Panc1 (cell line): Measurements from ENCODE around the gene STX12. TPM values are rescaled to one million over a fixed set of nuclear protein-coding genes. Genes with fewer than 3 reads are reported as not detected.

ENCODE experiments used
- ATAC-seq: fragments of 200-7000 bp; cut with Tn5 transposase; 2 replicates; pipeline ENCODE4 v1.9.1; 2020; ENCODE audit warnings: mild to moderate bottlenecking, moderate library complexity
- BruUV-seq: library from RNA; stranded (reverse); fragments of 400-500 nt; replicated peaks from 2 replicates; lab custom pipeline; 2021; lab: Mats Ljungman, UMichigan
- CTCF ChIA-PET: fragments of 300-600 bp; sonication (Branson Sonifier 250); formaldehyde crosslinking; loops from one replicate; lab custom pipeline; 2022; ENCODE audit warnings: antibody characterized with exemption; lab: Charles Lee
- POLR2A ChIA-PET: fragments of 300-600 bp; sonication (Branson Sonifier 250); formaldehyde crosslinking; loops from one replicate; lab custom pipeline; 2022; ENCODE audit warnings: antibody characterized with exemption; lab: Charles Lee
- DNase-seq: peaks from one replicate; pipeline ENCODE4 v3.0.0-alpha.2; 2010; ENCODE audit warnings: low read depth, low spot score
- H3K27ac ChIP-seq: 2 replicates; pipeline ENCODE4 v1.5.1; 2011; ENCODE audit warnings: mild to moderate bottlenecking, low read length, inconsistent platforms
- H3K27me3 ChIP-seq: fragments of 200-500 bp; sonication (Bioruptor generic); 2 replicates; pipeline ENCODE4 v1.6.0; 2014; ENCODE audit warnings: low read length, inconsistent platforms; ENCODE audit not compliant: control insufficient read depth, insufficient read depth
- H3K36me3 ChIP-seq: fragments of 200-500 bp; sonication (Bioruptor generic); 2 replicates; pipeline ENCODE4 v1.5.1; 2014; ENCODE audit warnings: inconsistent platforms, mild to moderate bottlenecking, low read length, moderate library complexity; ENCODE audit not compliant: control insufficient read depth, insufficient read depth
- H3K4me1 ChIP-seq: 2 replicates; pipeline ENCODE4 v1.5.1; 2011; ENCODE audit warnings: inconsistent platforms, mild to moderate bottlenecking, low read length, moderate library complexity; ENCODE audit not compliant: control insufficient read depth, insufficient read depth
- H3K4me3 ChIP-seq, 2 experiments: 2 replicates each; pipeline ENCODE4 v1.5.1; 2011 to 2012; ENCODE audit warnings: low read depth in 2 of 2, low read length in 2 of 2, mild to moderate bottlenecking in 2 of 2, inconsistent platforms in 1 of 2, moderate library complexity in 1 of 2
- H3K9me3 ChIP-seq: fragments of 200-500 bp; sonication (Bioruptor generic); 2 replicates; pipeline ENCODE4 v1.5.1; 2014; ENCODE audit warnings: low read depth, mild to moderate bottlenecking, inconsistent platforms, low read length, moderate library complexity; ENCODE audit not compliant: control insufficient read depth, insufficient read depth
- POLR2AphosphoS5 ChIP-seq: IDR thresholded peaks from 2 replicates; pipeline ENCODE4 v1.6.1; 2012; ENCODE audit warnings: mild to moderate bottlenecking, low read depth, low read length, moderate library complexity
- SIN3A ChIP-seq: IDR thresholded peaks from 2 replicates; pipeline ENCODE4 v1.6.1; 2012; ENCODE audit warnings: low read depth, mild to moderate bottlenecking, low read length, moderate library complexity, borderline replicate concordance; ENCODE audit not compliant: insufficient read depth
- TCF7L2 ChIP-seq: IDR thresholded peaks from 2 replicates; pipeline ENCODE4 v1.6.1; 2011; ENCODE audit warnings: mild to moderate bottlenecking, low read depth, low read length, inconsistent platforms
- in situ Hi-C: cut with HindIII; loops from 2 replicates; pipeline ENCODE4 v1.10.0; 2016; ENCODE audit warnings: low sequenced_read_pairs, low pct_unique_long_range_greater_than_20kb
- intact Hi-C: fragments of 100-400 bp; cut with micrococcal nuclease; formaldehyde crosslinking; loops from one replicate; pipeline ENCODE4 v1.10.0; 2022; ENCODE audit not compliant: unreplicated experiment
- total RNA-seq: library from RNA; stranded (reverse); gene quantifications from one replicate; pipeline ENCODE4 v1.2.1, GENCODE V29; 2021; ENCODE audit not compliant: unreplicated experiment
- TF ChIP-seq, protein P1 (sequence below), 2 experiments: IDR thresholded peaks; 2 replicates each; pipeline ENCODE4 v1.6.1; 2011 to 2012; ENCODE audit warnings: low read depth in 2 of 2, control low read depth in 1 of 2, low read length in 1 of 2, mild to moderate bottlenecking in 1 of 2, moderate library complexity in 1 of 2; ENCODE audit not compliant: insufficient read depth in 1 of 2
- TF ChIP-seq, protein P2 (sequence below): fragments of 450-650 bp; IDR thresholded peaks from 2 replicates; pipeline ENCODE4 v1.5.1; 2017; ENCODE audit warnings: mild to moderate bottlenecking

Gene STX12
- total RNA-seq, 1 experiment from 2014 or later: 25.3 TPM

DNA sequence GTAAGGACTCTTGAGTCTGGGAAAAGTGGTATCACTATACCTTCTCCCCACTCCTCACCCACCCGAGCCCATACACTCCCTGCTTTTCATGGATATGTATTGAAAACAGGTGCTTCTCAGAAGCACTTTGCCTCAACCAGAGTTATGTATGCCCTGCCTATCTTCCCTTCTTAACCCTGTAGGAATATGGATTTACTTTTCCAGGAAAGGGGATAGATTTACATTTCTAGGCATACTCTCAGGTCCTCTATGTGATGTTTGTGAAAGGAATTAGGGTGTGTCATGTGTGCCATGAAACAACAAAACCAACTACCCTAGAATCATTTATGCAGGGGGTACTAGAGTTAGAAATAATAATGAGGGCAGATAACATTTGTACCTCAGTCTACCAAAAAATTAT is 11.0 kb upstream of the STX12 start:
- Histone ChIP-seq H3K4me3 (no peak overlapping the region), H3K36me3 (no peaks in the 10 kb centered on the region), H3K27me3 (no peaks in the 10 kb centered on the region), H3K9me3 (no peaks in the 10 kb centered on the region), H3K4me1 (no peaks in the 10 kb centered on the region), H3K27ac (no peak overlapping the region)
- ChIA-PET CTCF (no interaction called here), POLR2A (no interaction called here)
- intact Hi-C loops (no loop called here), in situ Hi-C loops (no loop called here)
- BruUV-seq: no TSS peak
- TF ChIP-seq SIN3A (no peak), POLR2AphosphoS5 (no peak), TCF7L2 (no peak)
- TF ChIP-seq, protein P1, sequence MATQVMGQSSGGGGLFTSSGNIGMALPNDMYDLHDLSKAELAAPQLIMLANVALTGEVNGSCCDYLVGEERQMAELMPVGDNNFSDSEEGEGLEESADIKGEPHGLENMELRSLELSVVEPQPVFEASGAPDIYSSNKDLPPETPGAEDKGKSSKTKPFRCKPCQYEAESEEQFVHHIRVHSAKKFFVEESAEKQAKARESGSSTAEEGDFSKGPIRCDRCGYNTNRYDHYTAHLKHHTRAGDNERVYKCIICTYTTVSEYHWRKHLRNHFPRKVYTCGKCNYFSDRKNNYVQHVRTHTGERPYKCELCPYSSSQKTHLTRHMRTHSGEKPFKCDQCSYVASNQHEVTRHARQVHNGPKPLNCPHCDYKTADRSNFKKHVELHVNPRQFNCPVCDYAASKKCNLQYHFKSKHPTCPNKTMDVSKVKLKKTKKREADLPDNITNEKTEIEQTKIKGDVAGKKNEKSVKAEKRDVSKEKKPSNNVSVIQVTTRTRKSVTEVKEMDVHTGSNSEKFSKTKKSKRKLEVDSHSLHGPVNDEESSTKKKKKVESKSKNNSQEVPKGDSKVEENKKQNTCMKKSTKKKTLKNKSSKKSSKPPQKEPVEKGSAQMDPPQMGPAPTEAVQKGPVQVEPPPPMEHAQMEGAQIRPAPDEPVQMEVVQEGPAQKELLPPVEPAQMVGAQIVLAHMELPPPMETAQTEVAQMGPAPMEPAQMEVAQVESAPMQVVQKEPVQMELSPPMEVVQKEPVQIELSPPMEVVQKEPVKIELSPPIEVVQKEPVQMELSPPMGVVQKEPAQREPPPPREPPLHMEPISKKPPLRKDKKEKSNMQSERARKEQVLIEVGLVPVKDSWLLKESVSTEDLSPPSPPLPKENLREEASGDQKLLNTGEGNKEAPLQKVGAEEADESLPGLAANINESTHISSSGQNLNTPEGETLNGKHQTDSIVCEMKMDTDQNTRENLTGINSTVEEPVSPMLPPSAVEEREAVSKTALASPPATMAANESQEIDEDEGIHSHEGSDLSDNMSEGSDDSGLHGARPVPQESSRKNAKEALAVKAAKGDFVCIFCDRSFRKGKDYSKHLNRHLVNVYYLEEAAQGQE (IDR thresholded peaks at IDR 0.05; ENCODE audit: insufficient read depth in 1 of 2, low read depth in 2 of 2, low read length in 1 of 2): no peak
- TF ChIP-seq, protein P2, sequence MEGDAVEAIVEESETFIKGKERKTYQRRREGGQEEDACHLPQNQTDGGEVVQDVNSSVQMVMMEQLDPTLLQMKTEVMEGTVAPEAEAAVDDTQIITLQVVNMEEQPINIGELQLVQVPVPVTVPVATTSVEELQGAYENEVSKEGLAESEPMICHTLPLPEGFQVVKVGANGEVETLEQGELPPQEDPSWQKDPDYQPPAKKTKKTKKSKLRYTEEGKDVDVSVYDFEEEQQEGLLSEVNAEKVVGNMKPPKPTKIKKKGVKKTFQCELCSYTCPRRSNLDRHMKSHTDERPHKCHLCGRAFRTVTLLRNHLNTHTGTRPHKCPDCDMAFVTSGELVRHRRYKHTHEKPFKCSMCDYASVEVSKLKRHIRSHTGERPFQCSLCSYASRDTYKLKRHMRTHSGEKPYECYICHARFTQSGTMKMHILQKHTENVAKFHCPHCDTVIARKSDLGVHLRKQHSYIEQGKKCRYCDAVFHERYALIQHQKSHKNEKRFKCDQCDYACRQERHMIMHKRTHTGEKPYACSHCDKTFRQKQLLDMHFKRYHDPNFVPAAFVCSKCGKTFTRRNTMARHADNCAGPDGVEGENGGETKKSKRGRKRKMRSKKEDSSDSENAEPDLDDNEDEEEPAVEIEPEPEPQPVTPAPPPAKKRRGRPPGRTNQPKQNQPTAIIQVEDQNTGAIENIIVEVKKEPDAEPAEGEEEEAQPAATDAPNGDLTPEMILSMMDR: no peak
- DNase-seq (no peak), ATAC-seq (no peak)

DNA sequence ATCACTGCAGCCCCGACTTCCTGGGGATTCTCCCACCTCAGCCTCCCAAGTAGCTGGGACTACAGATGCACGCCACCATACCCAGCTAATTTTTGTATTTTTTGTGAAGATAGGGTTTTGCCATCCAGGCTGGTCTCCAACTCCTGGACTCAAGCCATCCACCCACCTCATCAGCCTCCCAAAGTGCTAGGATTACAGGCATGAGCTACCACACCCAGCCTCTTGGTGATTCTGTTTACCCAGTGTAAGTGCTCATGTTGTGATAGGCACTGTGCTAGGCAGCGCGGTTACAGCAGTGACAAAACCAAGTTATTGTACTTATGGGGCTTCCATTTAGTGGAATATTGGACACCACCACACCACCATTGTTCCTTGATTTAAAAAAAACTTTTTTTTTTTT is 9.7 kb upstream of the STX12 start:
- in situ Hi-C loops: no loop called here
- no peaks in the 10 kb centered on the region for H3K36me3 ChIP-seq
- BruUV-seq: no TSS peak
- POLR2A ChIA-PET: interaction anchor here (0.5 to 0.6 kb wide), 2 partner anchors 15 to 86 kb away, joined by 3 to 4 read pairs; no protein-coding TSS in a partner anchor
- TF ChIP-seq POLR2AphosphoS5 (no peak), TCF7L2 (no peak), SIN3A (no peak)
- TF ChIP-seq, protein P1 (IDR thresholded peaks at IDR 0.05; ENCODE audit: insufficient read depth in 1 of 2, low read depth in 2 of 2, low read length in 1 of 2): no peak
- TF ChIP-seq, protein P2: no peak
- DNase-seq (no peak), ATAC-seq (no peak)
- H3K27me3 ChIP-seq: no peaks in the 10 kb centered on the region
- intact Hi-C loops: no loop called here
- CTCF ChIA-PET: no interaction called here
- H3K9me3 ChIP-seq: no peaks in the 10 kb centered on the region
- no peak overlapping the region for H3K27ac ChIP-seq
- H3K4me1 ChIP-seq: no peaks in the 10 kb centered on the region
- H3K4me3 ChIP-seq: no peak overlapping the region
